ENCODE results near the gene NOP9.

Gene NOP9

GRCh38 chr14:24263848-24264247, 35.8 kb upstream of the NOP9 start:
- no peak for DNase-seq (ENCODE audit: low spot score)

GRCh38 chr14:24264298-24264697, 35.4 kb upstream of the NOP9 start:
- no peak for DNase-seq (ENCODE audit: low spot score)

GRCh38 chr14:24266344-24267244, 33.1 kb upstream of the NOP9 start:
- no peak for DNase-seq (ENCODE audit: low spot score)

GRCh38 chr14:24267516-24267915, 32.1 kb upstream of the NOP9 start:
- no peak for DNase-seq (ENCODE audit: low spot score)

GRCh38 chr14:24268225-24268624, 31.4 kb upstream of the NOP9 start:
- no peak for DNase-seq (ENCODE audit: low spot score)

- DNase-seq (ENCODE audit: low spot score) = no peak
Observed at GRCh38 chr14:24269368-24269767, 30.3 kb upstream of the NOP9 start.

- no peak for DNase-seq (ENCODE audit: low spot score)
Observed at GRCh38 chr14:24269910-24270536, 29.6 kb upstream of the NOP9 start.

GRCh38 chr14:24270537-24271133, 29.0 kb upstream of the NOP9 start:
- DNase-seq (ENCODE audit: low spot score) = no peak

- DNase-seq (ENCODE audit: low spot score) = peak; percentile 93
Observed at GRCh38 chr14:24271134-24271833, 28.4 kb upstream of the NOP9 start, which contains the start of gene RABGGTA. RABGGTA (minus strand) TSS chr14:24271597; CDS start chr14:24271115, 482 bp downstream.

GRCh38 chr14:24271834-24272263, 27.8 kb upstream of the NOP9 start:
- DNase-seq (ENCODE audit: low spot score) = no peak

GRCh38 chr14:24272467-24272866, 27.2 kb upstream of the NOP9 start:
- DNase-seq (ENCODE audit: low spot score) = no peak

GRCh38 chr14:24273422-24273998, 26.1 kb upstream of the NOP9 start:
- peak; percentile 41 for DNase-seq (ENCODE audit: low spot score)

GRCh38 chr14:24274101-24274543, 25.5 kb upstream of the NOP9 start:
- peak; percentile 91 for DNase-seq (ENCODE audit: low spot score)

GRCh38 chr14:24277071-24277470, 22.6 kb upstream of the NOP9 start:
- DNase-seq (ENCODE audit: low spot score) = no peak

GRCh38 chr14:24277606-24278321, 21.9 kb upstream of the NOP9 start:
- DNase-seq (ENCODE audit: low spot score) = no peak

- DNase-seq (ENCODE audit: low spot score) = no peak
Observed at GRCh38 chr14:24278424-24278823, 21.2 kb upstream of the NOP9 start.

GRCh38 chr14:24279301-24280186, 20.1 kb upstream of the NOP9 start:
- DNase-seq (ENCODE audit: low spot score) = peak; percentile 72

GRCh38 chr14:24280797-24281460, 18.7 kb upstream of the NOP9 start:
- no peak for DNase-seq (ENCODE audit: low spot score)

GRCh38 chr14:24281636-24282035, 18.0 kb upstream of the NOP9 start:
- DNase-seq (ENCODE audit: low spot score) = no peak

GRCh38 chr14:24282736-24283135, 16.9 kb upstream of the NOP9 start:
- DNase-seq (ENCODE audit: low spot score) = no peak

Measured in kidney tubule cell (primary cell).